Common myeloid progenitor, CD34-positive (primary cell): Measurements from ENCODE around the gene SHROOM1.
A peak's percentile ranks its signal among the peaks of the same experiment; 100 is the strongest.

Experiments used
- CTCF ChIA-PET: fragments of 350-600 bp; sonication (Branson Sonifier 250); formaldehyde crosslinking; loops from one replicate; lab custom pipeline; 2021; ENCODE audit warnings: antibody characterized with exemption; lab: Charles Lee
- POLR2A ChIA-PET: fragments of 350-600 bp; sonication (Branson Sonifier 250); formaldehyde crosslinking; loops from one replicate; lab custom pipeline; 2021; ENCODE audit warnings: antibody characterized with exemption; lab: Charles Lee
- DNase-seq, 3 donors: peaks; one replicate each; pipeline versions ENCODE4 v3.0.0 to v3.0.0-alpha.2; 2013
- H3K27ac ChIP-seq, 2 experiments: 1 replicate in 1 of 2; 2 replicates in 1 of 2; pipeline ENCODE4 v1.7.0; 2013; ENCODE audit warnings: inconsistent platforms in 2 of 2, low read length in 2 of 2, mild to moderate bottlenecking in 2 of 2, low read depth in 1 of 2, moderate library complexity in 1 of 2; ENCODE audit not compliant: severe bottlenecking in 2 of 2, insufficient read depth in 1 of 2, poor library complexity in 1 of 2
- H3K27me3 ChIP-seq, 5 experiments: replicated peaks in 2 of 5; 1 replicate in 3 of 5; 2 replicates in 2 of 5; pipeline versions ENCODE4 v1.6.1 to v1.7.0; 2013; ENCODE audit warnings: low read length in 4 of 5, mild to moderate bottlenecking in 2 of 5, moderate library complexity in 2 of 5, inconsistent platforms in 1 of 5; ENCODE audit not compliant: insufficient read depth in 5 of 5, control insufficient read depth in 4 of 5
- H3K36me3 ChIP-seq, 4 experiments: 1 replicate in 2 of 4; 2 replicates in 2 of 4; pipeline versions ENCODE4 v1.6.1 to v1.7.0; 2013; ENCODE audit warnings: low read length in 3 of 4, control low read depth in 1 of 4, mild to moderate bottlenecking in 1 of 4; ENCODE audit not compliant: control insufficient read depth in 4 of 4, insufficient read depth in 4 of 4
- H3K4me1 ChIP-seq, 4 experiments: 1 replicate in 3 of 4; 2 replicates in 1 of 4; pipeline versions ENCODE4 v1.6.1 to v1.7.1; 2013; ENCODE audit warnings: low read length in 3 of 4, mild to moderate bottlenecking in 3 of 4, control low read depth in 1 of 4, inconsistent platforms in 1 of 4, moderate library complexity in 1 of 4; ENCODE audit not compliant: control insufficient read depth in 4 of 4, insufficient read depth in 4 of 4; ENCODE audit errors: control extremely low read depth in 1 of 4
- H3K4me3 ChIP-seq, 7 experiments: 1 replicate in 4 of 7; 2 replicates in 3 of 7; pipeline versions ENCODE4 v1.5.1 to v1.7.0; 2013; ENCODE audit warnings: mild to moderate bottlenecking in 7 of 7, low read length in 6 of 7, moderate library complexity in 6 of 7, inconsistent platforms in 2 of 7, low read depth in 2 of 7, control low read depth in 1 of 7; ENCODE audit not compliant: insufficient read depth in 4 of 7, control insufficient read depth in 1 of 7; ENCODE audit errors: extremely low read depth in 1 of 7
- H3K9me3 ChIP-seq, 5 experiments: 1 replicate in 4 of 5; 2 replicates in 1 of 5; pipeline versions ENCODE4 v1.6.1 to v1.7.1; 2013; ENCODE audit warnings: low read length in 4 of 5, mild to moderate bottlenecking in 2 of 5, inconsistent platforms in 1 of 5, low read depth in 1 of 5, moderate library complexity in 1 of 5; ENCODE audit not compliant: control insufficient read depth in 4 of 5, insufficient read depth in 2 of 5; ENCODE audit errors: control extremely low read depth in 1 of 5
- WGBS: methylation state at CpG from one replicate; pipeline ENCODE4 v1.1.5; 2013; ENCODE audit not compliant: insufficient coverage; 5-methylcytosine and 5-hydroxymethylcytosine counted together

The SHROOM1 gene

GRCh38 chr5:132822650-132823480 is 7.6 kb downstream of the SHROOM1 start:
- Histone ChIP-seq H3K4me3 (peak overlapping the region in 6 of 7 experiments; percentile 4 to 63 (median 50)), H3K36me3 (no peaks in the 10 kb centered on the region), H3K9me3 (no peaks in the 10 kb centered on the region), H3K27me3 (peaks cover 0 to 73% (median 35%) of the 10 kb centered on the region in 5 experiments), H3K27ac (no peak overlapping the region), H3K4me1 (peaks cover 0 to 32% (median 22%) of the 10 kb centered on the region in 4 experiments)
- DNase-seq = peak in 2 of 3 donors; percentile 57 to 64
- ChIA-PET POLR2A (no interaction called here), CTCF (interaction anchor here (0.8 to 3.0 kb wide), 13 partner anchors 8 to 436 kb away, joined by 3 to 12 read pairs (median 3); no protein-coding TSS in a partner anchor)
- 23% methylated on average over 59 of the region's 68 CpGs for WGBS

DNA sequence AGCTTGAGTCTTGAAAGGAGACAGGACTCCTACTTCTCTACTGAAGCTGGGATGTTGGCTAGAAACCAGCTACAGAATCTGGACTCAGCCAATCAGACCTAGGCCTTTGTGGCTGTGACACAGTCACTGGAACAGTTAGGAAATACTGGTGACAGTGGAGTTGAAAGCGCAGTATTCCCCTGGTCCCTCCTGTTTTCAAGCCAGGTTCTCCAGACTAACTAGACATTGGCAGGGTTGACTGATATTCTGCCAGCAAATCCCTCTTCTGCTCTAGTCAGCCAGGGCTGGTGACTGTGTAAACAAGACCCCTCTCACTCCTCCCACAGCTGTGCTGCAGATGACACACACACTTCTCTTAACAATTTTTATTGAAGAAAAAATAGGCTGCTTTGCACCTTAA is 8.7 kb downstream of the SHROOM1 start:
- H3K36me3 ChIP-seq = no peaks in the 10 kb centered on the region
- DNase-seq = no peak
- no peaks in the 10 kb centered on the region for H3K9me3 ChIP-seq
- peaks cover 0 to 67% (median 33%) of the 10 kb centered on the region in 5 experiments for H3K27me3 ChIP-seq
- H3K27ac ChIP-seq = no peak overlapping the region
- 100% methylated on average over 1 of the region's 1 CpG for WGBS
- H3K4me1 ChIP-seq = peaks cover 0 to 32% (median 22%) of the 10 kb centered on the region in 4 experiments
- POLR2A ChIA-PET = no interaction called here
- CTCF ChIA-PET = interaction anchor here (0.7 to 5.4 kb wide), 9 partner anchors 12 to 230 kb away, joined by 3 to 74 read pairs (median 8); partner anchors contain the start of genes GDF9 and UQCRQ
- no peak overlapping the region for H3K4me3 ChIP-seq

- Histone ChIP-seq H3K36me3 (no peaks in the 10 kb centered on the region), H3K27me3 (peaks cover 0 to 63% (median 32%) of the 10 kb centered on the region in 5 experiments), H3K27ac (no peak overlapping the region), H3K4me1 (peaks cover 0 to 32% (median 22%) of the 10 kb centered on the region in 4 experiments), H3K4me3 (no peak overlapping the region), H3K9me3 (no peaks in the 10 kb centered on the region)
- POLR2A ChIA-PET = no interaction called here
- no peak for DNase-seq
- CTCF ChIA-PET = interaction anchor here (0.7 to 5.4 kb wide), 17 partner anchors 8 to 437 kb away, joined by 3 to 74 read pairs (median 4); partner anchors contain the start of genes GDF9, SHROOM1 and UQCRQ
- no CpG with 5 or more reads among the region's 3 CpGs for WGBS
These were observed 9.1 kb downstream of the SHROOM1 start for GRCh38 chr5:132821350-132821749.

- ChIA-PET POLR2A (interaction anchor here (0.5 to 1.0 kb wide), 2 partner anchors 21 to 32 kb away, joined by 3 to 4 read pairs; no protein-coding TSS in a partner anchor), CTCF (interaction anchor here (0.6 to 5.4 kb wide), 32 partner anchors 9 to 442 kb away, joined by 3 to 74 read pairs (median 4); partner anchors contain the start of genes GDF9, SEPTIN8, SHROOM1 and UQCRQ)
- no peaks in the 10 kb centered on the region for H3K36me3 ChIP-seq
- peaks cover 0 to 56% (median 28%) of the 10 kb centered on the region in 5 experiments for H3K27me3 ChIP-seq
- peak overlapping the region in 2 of 7 experiments; percentile 71 to 72 for H3K4me3 ChIP-seq
- no peak overlapping the region for H3K27ac ChIP-seq
- peak; percentile 92 to 96 (median 94) for DNase-seq
- H3K9me3 ChIP-seq = no peaks in the 10 kb centered on the region
- WGBS = 16% methylated on average over 11 of the region's 15 CpGs
- H3K4me1 ChIP-seq = peaks cover 0 to 22% (median 13%) of the 10 kb centered on the region in 4 experiments
These were observed 10.2 kb downstream of the SHROOM1 start for GRCh38 chr5:132820162-132820754.

- Histone ChIP-seq H3K9me3 (peaks cover 0 to 6% (median 2%) of the 10 kb centered on the region in 5 experiments), H3K4me3 (peak overlapping the region in 5 of 7 experiments; percentile 23 to 72 (median 58))
- 6% methylated on average over 18 of the region's 26 CpGs for WGBS
These were observed 11.0 kb downstream of the SHROOM1 start for GRCh38 chr5:132819468-132819867.

DNA sequence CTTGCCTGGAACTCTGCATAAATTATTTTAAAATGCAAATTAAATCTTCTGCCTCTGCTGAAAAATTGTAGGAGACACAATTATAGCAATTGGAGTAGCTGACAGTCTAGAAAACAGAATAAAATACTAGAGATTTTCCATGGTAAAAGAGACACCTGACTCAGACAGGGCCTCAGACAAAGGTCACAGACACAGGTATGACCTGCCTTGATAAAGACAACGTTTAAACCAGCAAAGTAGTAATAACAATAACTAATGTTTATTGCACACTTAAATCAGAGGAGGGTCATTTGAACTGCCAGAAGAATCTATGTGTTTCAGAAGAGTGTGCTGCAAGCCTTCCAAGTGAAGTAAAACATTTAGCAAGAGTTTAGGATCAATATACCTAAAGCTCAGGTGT is 13.4 kb downstream of the SHROOM1 start:
- H3K36me3 ChIP-seq = no peaks in the 10 kb centered on the region
- DNase-seq = no peak
- H3K4me1 ChIP-seq = peaks cover 0 to 21% (median 16%) of the 10 kb centered on the region in 4 experiments
- H3K4me3 ChIP-seq = no peak overlapping the region
- peaks cover 0 to 7% (median 4%) of the 10 kb centered on the region in 5 experiments for H3K9me3 ChIP-seq
- no peak overlapping the region for H3K27ac ChIP-seq
- ChIA-PET POLR2A (no interaction called here), CTCF (interaction anchor here (1.2 to 5.4 kb wide), 6 partner anchors 8 to 291 kb away, joined by 3 to 74 read pairs (median 4); no protein-coding TSS in a partner anchor)
- WGBS = no CpG with 5 or more reads among the region's 1 CpG
- peaks cover 6 to 60% (median 27%) of the 10 kb centered on the region in 5 experiments for H3K27me3 ChIP-seq

More at GRCh38 chr5:132819468-132819867, 11.0 kb downstream of the SHROOM1 start:
- peak in 1 of 3 donors; percentile 39 for DNase-seq
- ChIA-PET POLR2A (interaction anchor here (0.5 to 1.0 kb wide), 2 partner anchors 20 to 32 kb away, joined by 3 to 4 read pairs; no protein-coding TSS in a partner anchor), CTCF (interaction anchor here (0.7 to 5.4 kb wide), 20 partner anchors 10 to 435 kb away, joined by 3 to 74 read pairs (median 4); partner anchors contain the start of genes SEPTIN8 and SHROOM1)
- H3K36me3 ChIP-seq = no peaks in the 10 kb centered on the region
- peaks cover 0 to 20% (median 10%) of the 10 kb centered on the region in 4 experiments for H3K4me1 ChIP-seq
- peaks cover 0 to 56% (median 32%) of the 10 kb centered on the region in 5 experiments for H3K27me3 ChIP-seq
- H3K27ac ChIP-seq = no peak overlapping the region
